ENCODE measurements around the gene OR2G2.

OR2G2 gene

GRCh38 chr1:247588060-247588459 lies at the start of gene OR2G2:
TSS of gene OR2G2 (plus strand) at chr1:247588360. CDS start at chr1:247588360, 0 bp downstream.
- no peak for DNase-seq (ENCODE audit: low read depth in 3 of 3)

GRCh38 chr1:247538561-247538960 lies 49.6 kb upstream of the OR2G2 start:
- no peak for DNase-seq (ENCODE audit: low read depth in 3 of 3)

GRCh38 chr1:247539215-247539614 lies 48.9 kb upstream of the OR2G2 start:
- DNase-seq (ENCODE audit: low read depth in 3 of 3): no peak

- no peak for DNase-seq (ENCODE audit: low read depth in 3 of 3)
These were observed 47.6 kb upstream of the OR2G2 start for GRCh38 chr1:247540581-247540980.

- no peak for DNase-seq (ENCODE audit: low read depth in 3 of 3)
These were observed 45.3 kb upstream of the OR2G2 start for GRCh38 chr1:247542811-247543210.

- DNase-seq (ENCODE audit: low read depth in 3 of 3): no peak
These were observed 40.1 kb upstream of the OR2G2 start for GRCh38 chr1:247548092-247548491.

DNA sequence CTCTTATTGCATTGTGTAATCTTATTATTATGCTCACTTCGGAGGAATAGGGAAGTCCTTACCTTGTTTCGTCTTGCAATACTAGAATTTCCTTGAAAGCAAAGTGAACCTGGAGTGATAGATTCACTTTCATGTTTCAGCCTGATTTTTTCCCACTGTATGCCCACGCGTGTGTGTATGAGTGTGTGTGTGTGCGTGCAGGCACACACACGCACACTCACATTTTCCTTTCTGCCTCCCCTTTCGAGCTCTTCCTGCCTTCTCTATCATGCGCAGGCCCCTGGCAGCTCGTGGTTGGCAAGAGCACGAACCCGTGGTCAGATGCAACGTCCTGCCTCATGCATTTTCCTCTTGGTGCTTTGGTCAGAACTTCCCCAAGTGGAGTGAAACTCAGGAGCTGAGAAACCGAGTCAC lies 39.4 kb upstream of the OR2G2 start, which contains the start of gene GCSAML:
Gene GCSAML, plus strand, starts transcription at position 366 of the 414 bp plus-strand sequence. CDS start 58 bp downstream, outside the sequence.
- DNase-seq (ENCODE audit: low read depth in 3 of 3): peak in 1 of 3 experiments; percentile 22

DNA sequence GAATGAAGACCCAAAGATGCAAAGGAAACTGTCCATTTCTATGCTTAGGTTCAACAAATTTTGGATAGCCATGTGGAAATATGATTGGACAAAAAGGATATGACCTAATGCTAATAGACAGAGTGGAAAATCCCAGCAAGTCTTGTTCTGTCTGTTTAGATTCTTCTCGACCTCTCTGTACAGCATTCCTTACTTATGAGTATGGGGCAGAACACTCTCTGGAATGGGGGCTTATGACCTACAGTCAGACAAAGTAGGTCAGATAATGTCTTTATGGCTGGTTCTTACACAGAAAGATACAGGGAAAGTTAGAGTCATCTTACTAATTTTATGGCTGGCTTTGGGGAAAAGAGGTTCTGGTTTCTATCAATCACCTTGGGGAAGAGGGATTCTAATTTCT lies 36.4 kb upstream of the OR2G2 start:
- no peak for DNase-seq (ENCODE audit: low read depth in 3 of 3)

DNA sequence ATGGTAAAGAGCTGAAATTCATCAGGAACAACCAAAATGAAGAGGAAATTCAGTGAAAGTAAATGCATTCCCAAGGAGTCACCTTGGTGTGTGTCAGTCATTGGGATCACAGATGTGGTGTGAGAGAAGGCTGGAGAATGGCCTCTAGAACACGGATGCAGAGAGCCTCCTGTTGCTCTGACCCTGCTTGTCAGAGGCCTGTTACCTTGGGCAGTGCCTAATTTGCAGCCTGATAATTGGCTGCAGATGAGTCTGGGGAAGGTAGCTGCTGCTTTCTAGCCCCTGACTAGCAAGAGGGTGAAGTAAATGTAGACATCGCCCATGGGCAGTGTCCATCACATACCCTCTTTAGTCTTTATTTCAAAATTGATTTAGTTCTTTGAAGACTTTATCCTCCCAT lies 35.9 kb upstream of the OR2G2 start:
- DNase-seq (ENCODE audit: low read depth in 3 of 3): no peak

- DNase-seq (ENCODE audit: low read depth in 3 of 3): no peak
These were observed 30.1 kb upstream of the OR2G2 start for GRCh38 chr1:247557926-247558674.

DNA sequence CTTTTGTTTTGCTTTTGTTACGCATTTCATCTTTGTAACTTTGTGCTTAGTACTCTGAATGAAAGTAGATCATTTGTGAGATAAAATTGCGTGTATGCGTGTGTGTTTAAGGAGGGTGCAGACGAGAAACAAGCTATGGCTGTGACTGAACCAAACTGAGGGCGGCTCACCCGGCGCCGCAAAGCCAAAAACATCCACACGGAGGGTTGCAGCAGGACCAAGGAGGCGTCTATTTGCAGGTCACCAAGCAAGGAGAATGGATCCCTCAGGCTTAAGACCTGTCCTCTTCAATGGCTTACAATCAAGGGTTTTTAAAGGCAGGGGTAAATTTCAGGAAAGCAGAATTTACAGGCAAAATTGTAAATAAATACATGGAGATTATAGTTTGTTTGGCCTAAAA lies 26.4 kb upstream of the OR2G2 start:
- no peak for DNase-seq (ENCODE audit: low read depth in 3 of 3)

GRCh38 chr1:247562198-247562597 lies 26.0 kb upstream of the OR2G2 start:
- no peak for DNase-seq (ENCODE audit: low read depth in 3 of 3)

GRCh38 chr1:247574236-247574635 lies 13.9 kb upstream of the OR2G2 start:
- DNase-seq (ENCODE audit: low read depth in 3 of 3): no peak

- no peak for DNase-seq (ENCODE audit: low read depth in 3 of 3)
These were observed 13.5 kb upstream of the OR2G2 start for GRCh38 chr1:247574664-247575063.

DNA sequence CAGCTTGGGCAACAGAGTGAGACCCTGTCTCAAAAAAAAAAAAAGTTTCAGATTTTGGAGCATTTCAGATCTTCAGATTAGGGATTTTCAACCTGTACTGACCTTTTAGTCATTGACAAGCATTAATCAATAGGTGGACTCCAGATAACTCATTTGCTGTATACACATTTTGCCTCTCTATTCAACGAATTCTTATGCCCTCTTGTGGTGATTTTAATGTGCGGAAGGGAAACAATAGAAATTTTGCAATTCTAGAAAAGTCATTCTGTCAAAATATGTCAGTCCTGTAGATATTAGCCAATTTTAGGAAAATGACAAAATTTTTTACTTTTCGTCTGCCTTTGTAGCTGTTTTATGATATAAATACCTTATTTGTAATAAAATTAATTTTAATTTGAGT lies 11.6 kb upstream of the OR2G2 start:
- DNase-seq (ENCODE audit: low read depth in 3 of 3): no peak

DNA sequence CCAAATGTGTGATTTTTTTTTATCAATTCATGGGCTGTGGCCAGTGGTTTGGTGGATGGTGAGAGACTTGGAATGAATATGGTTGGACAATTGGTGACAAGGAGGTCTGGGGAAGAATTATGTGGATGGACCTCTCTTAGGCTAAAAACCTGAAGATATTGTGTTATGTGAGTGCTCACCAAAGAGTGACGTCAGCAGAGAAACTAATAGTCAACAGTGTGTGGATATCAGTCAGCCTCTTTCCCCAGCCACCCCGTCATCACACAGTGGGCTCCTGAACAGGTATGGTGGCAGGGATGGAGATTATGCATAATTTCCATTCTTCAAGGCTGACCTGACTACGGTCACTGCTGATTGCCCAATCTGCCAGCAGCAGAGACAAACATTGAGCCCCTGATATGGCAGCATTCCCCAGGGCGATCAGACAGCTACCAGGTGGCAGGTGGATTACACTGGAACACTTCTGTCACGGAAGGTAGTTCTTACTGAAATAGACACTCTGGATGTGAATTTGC lies 9.2 kb upstream of the OR2G2 start:
- DNase-seq (ENCODE audit: low read depth in 3 of 3): no peak

DNA sequence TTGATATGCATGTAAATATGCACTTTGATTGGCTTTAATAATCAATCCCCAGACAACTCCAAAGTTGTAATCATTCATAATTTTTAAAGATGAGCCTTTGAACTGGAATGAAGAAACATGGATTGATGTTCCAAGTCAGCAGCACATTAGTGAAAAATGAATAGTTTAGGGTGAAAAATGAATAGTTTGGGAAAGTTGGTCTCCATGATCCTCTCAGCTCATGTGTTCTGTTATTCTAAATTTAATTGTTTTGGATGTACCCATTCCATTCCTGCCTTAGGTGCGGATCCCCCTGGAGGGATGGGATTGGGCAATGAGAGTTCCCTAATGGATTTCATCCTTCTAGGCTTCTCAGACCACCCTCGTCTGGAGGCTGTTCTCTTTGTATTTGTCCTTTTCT lies 17.1 kb downstream of the OR2G2 start, which contains the start of gene OR2G3:
Gene OR2G3, plus strand, starts transcription at position 301 of the 400 bp plus-strand sequence. Its CDS starts 0 bp downstream, at position 301.
- DNase-seq (ENCODE audit: low read depth in 3 of 3): no peak

GRCh38 chr1:247613405-247613804 lies 25.2 kb downstream of the OR2G2 start:
- DNase-seq (ENCODE audit: low read depth in 3 of 3): no peak

- DNase-seq (ENCODE audit: low read depth in 3 of 3): no peak
These were observed 26.5 kb downstream of the OR2G2 start for GRCh38 chr1:247614625-247615024.

GRCh38 chr1:247627951-247628350 lies 39.8 kb downstream of the OR2G2 start:
- DNase-seq (ENCODE audit: low read depth in 3 of 3): no peak

DNA sequence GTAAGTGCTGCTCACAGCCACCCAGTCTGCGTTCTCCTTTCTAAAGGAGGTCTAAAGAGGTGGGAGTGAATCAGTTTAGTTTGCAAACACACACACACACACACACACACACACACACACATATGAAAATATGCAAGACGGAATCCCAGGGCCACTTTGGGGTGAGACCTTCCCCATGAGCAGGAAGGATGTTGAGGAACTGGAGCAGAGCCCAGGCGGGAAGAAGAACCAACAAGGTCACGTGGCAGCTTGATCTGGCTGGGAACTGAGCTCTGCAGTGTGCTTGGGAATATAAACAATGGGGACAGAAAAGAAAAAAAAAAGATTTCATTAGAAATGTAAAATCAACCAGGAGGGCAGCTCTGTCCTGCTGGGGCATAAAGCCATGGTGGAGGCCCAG lies 49.9 kb downstream of the OR2G2 start:
- no peak for DNase-seq (ENCODE audit: low read depth in 3 of 3)

DNA sequence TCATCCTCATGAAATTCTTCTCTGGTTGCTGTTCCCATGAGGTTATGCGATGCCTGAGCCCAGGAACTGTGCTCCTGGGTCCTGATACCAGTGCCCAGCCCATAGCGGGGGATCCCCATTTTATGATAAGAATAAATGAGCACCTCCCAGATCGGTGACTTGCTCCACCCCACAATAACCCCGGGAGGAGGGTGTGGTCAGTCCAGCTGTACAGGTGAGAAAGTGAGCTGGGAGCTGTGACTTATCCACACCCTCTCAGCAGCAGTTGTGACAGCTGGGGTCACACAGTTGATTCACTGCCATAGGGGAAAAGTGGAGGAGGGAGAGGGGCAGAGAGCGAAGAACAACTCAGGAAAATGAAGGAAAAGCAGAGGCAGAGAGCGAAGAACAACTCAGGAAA lies 50.6 kb downstream of the OR2G2 start:
- no peak for DNase-seq (ENCODE audit: low read depth in 3 of 3)

Measured in stimulated activated CD4-positive, alpha-beta T cell treated with anti-CD3 and anti-CD28 coated beads, TNF-alpha, amount 100 ng/mL, for 24 hours (primary cell).